Measurements from ENCODE around the gene PSMC3. TPM values are rescaled to one million over a fixed set of nuclear protein-coding genes. Genes with fewer than 3 reads are reported as not detected.
A peak's percentile ranks its signal among the peaks of the same experiment; 100 is the strongest.

Gene PSMC3
- total RNA-seq, 1 experiment from 2014 or later = 162 TPM

DNA sequence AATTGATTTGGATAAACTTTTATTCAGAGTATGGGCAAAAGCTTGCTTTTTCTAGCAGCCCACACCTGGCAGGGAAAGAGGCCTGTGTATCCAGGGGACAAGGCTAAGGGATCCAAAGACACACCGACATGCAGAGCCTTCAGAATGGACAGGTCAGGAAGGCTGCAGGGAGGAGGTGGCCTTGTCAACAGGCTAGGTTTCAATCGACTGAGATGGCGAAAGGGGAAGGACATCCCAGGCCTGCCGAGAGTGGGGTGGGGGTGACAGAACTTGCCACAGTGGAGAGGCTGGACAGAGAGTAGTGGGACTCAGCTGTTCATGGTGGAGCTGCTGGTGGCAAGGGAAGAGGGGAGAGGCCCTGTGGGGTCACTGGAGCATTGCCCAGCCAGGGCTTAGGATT, 23.1 kb downstream of the PSMC3 start:
- no peak overlapping the region for H3K4me3 Mint-ChIP-seq (ENCODE audit: unreplicated experiment)
- POLR2A ChIA-PET = no interaction called here
- H3K27me3 Mint-ChIP-seq (ENCODE audit: insufficient read depth, unreplicated experiment) = no peaks in the 10 kb centered on the region
- no peaks in the 10 kb centered on the region for H3K9me3 Mint-ChIP-seq (ENCODE audit: unreplicated experiment)
- no TSS peak for BruUV-seq (replicated peaks)
- H3K36me3 Mint-ChIP-seq (ENCODE audit: insufficient read depth, unreplicated experiment) = no peaks in the 10 kb centered on the region
- TF ChIP-seq, protein P1, sequence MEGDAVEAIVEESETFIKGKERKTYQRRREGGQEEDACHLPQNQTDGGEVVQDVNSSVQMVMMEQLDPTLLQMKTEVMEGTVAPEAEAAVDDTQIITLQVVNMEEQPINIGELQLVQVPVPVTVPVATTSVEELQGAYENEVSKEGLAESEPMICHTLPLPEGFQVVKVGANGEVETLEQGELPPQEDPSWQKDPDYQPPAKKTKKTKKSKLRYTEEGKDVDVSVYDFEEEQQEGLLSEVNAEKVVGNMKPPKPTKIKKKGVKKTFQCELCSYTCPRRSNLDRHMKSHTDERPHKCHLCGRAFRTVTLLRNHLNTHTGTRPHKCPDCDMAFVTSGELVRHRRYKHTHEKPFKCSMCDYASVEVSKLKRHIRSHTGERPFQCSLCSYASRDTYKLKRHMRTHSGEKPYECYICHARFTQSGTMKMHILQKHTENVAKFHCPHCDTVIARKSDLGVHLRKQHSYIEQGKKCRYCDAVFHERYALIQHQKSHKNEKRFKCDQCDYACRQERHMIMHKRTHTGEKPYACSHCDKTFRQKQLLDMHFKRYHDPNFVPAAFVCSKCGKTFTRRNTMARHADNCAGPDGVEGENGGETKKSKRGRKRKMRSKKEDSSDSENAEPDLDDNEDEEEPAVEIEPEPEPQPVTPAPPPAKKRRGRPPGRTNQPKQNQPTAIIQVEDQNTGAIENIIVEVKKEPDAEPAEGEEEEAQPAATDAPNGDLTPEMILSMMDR (IDR thresholded peaks at IDR 0.05; ENCODE audit: unreplicated experiment) = no peak
- peaks cover 11% of the 10 kb centered on the region for H3K4me1 Mint-ChIP-seq (ENCODE audit: insufficient read depth, unreplicated experiment)
- no peak for DNase-seq (ENCODE audit: unreplicated experiment)
- intact Hi-C loops (cut with micrococcal nuclease) = no loop called here
- peak overlapping the region; percentile 18 for H3K27ac Mint-ChIP-seq (ENCODE audit: low read depth, unreplicated experiment)
- CTCF ChIA-PET = interaction anchor here (0.7 to 4.0 kb wide), 6 partner anchors 9 to 225 kb away, joined by 3 to 28 read pairs (median 4); no protein-coding TSS in a partner anchor

DNA sequence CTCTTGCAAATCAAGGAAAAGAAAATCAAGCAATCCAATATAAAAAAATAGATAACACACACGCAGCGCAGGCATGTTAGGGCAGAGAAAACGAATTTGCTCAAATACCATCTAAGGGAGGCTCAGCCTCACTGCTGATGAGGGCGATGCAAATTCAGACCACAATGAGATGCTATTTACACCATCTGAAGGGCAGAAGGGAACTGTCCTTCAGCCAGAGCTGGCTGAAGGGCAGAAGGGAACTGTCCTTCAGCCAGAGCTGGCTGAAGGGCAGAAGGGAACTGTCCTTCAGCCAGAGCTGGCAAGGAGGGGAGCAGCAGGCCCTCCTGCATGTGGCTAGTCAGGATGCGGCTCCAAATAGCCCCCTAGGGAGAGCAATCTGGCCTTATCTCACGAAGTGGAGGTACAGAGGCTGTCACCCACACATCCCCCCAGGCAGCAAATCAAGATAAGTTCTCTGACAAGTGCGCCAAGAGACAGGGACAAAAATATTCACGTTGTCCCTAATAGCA, 25.4 kb downstream of the PSMC3 start:
- no TSS peak for BruUV-seq (replicated peaks)
- POLR2A ChIA-PET = no interaction called here
- H3K27ac Mint-ChIP-seq (ENCODE audit: low read depth, unreplicated experiment) = no peak overlapping the region

DNA sequence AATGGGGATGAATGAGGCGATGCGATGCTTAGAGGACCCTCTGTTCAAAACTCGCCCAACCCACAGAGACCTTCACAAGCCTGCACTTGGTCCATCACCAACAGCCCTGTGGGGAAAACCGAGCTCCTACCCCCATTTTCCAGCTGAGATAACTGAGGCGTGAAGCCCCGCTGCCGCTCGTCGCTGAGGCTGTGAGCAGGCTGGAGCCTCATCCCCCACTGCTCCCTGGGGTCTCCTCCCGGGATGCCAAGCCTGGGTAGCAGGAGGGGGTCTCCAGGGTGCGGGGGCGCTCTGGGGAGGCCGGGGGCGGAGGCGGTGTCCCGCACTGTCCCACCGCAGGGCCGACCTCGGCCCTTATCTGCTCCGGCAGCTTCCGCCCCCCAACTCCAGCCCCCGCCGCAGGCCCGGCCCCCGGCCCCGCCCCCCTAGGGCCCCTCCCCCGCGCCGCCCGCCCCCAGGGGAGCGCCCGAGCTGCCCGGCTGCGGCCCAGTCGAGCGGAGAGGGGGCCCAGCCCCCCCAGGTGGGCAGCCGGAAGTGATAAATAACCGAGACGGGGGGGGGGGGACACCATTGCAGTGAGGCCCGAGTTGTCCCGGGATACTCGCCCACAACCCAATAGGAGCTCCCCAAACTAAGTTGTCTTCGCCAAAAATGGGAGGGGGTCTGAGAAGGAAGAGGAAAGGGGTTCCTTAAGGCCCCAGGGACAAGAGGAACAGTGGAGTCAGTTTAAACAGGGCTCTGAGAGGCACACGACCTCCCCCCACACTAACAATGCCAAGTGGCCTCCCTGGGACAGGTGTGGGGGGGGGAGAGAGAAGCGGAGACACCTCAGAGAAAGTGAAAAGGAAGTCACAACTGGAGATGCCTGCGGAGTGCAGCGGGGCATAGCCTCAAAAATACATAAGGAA, 26.1 kb downstream of the PSMC3 start:
- no peak overlapping the region for H3K27ac Mint-ChIP-seq (ENCODE audit: low read depth, unreplicated experiment)
- ChIA-PET POLR2A (no interaction called here), CTCF (interaction anchor here (0.5 to 3.0 kb wide), 6 partner anchors 27 to 695 kb away, joined by 3 to 21 read pairs (median 4); partner anchors contain the start of gene NR1H3)
- TF ChIP-seq, protein P1 (IDR thresholded peaks at IDR 0.05; ENCODE audit: unreplicated experiment) = no peak
- no peaks in the 10 kb centered on the region for H3K36me3 Mint-ChIP-seq (ENCODE audit: insufficient read depth, unreplicated experiment)
- no peak for DNase-seq (ENCODE audit: unreplicated experiment)
- BruUV-seq (replicated peaks) = no TSS peak
- no peaks in the 10 kb centered on the region for H3K27me3 Mint-ChIP-seq (ENCODE audit: insufficient read depth, unreplicated experiment)
- intact Hi-C loops (cut with micrococcal nuclease) = no loop called here
- H3K4me3 Mint-ChIP-seq (ENCODE audit: unreplicated experiment) = no peak overlapping the region
- no peaks in the 10 kb centered on the region for H3K4me1 Mint-ChIP-seq (ENCODE audit: insufficient read depth, unreplicated experiment)
- H3K9me3 Mint-ChIP-seq (ENCODE audit: unreplicated experiment) = no peaks in the 10 kb centered on the region

More for the DNA sequence above, 25.4 kb downstream of the PSMC3 start:
- Mint-ChIP-seq H3K36me3 (ENCODE audit: insufficient read depth, unreplicated experiment) (no peaks in the 10 kb centered on the region), H3K4me3 (ENCODE audit: unreplicated experiment) (no peak overlapping the region), H3K9me3 (ENCODE audit: unreplicated experiment) (no peaks in the 10 kb centered on the region), H3K27me3 (ENCODE audit: insufficient read depth, unreplicated experiment) (no peaks in the 10 kb centered on the region), H3K4me1 (ENCODE audit: insufficient read depth, unreplicated experiment) (no peaks in the 10 kb centered on the region)
- CTCF ChIA-PET = interaction anchor here (0.5 to 1.7 kb wide), 3 partner anchors 29 to 694 kb away, joined by 4 to 5 read pairs (median 4); no protein-coding TSS in a partner anchor
- no peak for DNase-seq (ENCODE audit: unreplicated experiment)
- TF ChIP-seq, protein P1 (IDR thresholded peaks at IDR 0.05; ENCODE audit: unreplicated experiment) = no peak
- intact Hi-C loops (cut with micrococcal nuclease) = no loop called here

DNA sequence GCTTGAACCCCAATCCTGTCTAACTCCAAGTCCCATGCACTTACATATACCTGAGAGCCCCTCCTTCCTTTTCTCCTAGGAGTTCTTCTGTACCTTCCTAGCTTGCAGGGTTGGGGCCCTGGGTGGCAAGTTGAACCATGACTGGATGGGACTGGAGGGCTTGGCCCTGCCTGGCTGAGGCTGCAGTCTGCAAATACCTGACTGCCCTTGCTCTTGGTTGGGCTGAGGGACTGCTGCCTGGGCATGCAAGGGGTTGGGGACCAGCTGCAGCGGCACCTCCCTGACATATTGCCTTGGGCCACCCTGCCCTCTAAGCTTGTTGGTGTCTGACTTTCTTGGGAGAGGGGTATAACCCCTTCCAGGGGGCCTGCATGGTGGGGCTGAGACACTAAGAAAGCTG, 27.7 kb downstream of the PSMC3 start:
- no peaks in the 10 kb centered on the region for H3K27me3 Mint-ChIP-seq (ENCODE audit: insufficient read depth, unreplicated experiment)
- H3K27ac Mint-ChIP-seq (ENCODE audit: low read depth, unreplicated experiment) = no peak overlapping the region
- TF ChIP-seq, protein P1 (IDR thresholded peaks at IDR 0.05; ENCODE audit: unreplicated experiment) = no peak
- CTCF ChIA-PET = interaction anchor here (0.6 to 3.0 kb wide), 3 partner anchors 11 to 25 kb away, joined by 3 to 21 read pairs (median 8); no protein-coding TSS in a partner anchor
- H3K4me1 Mint-ChIP-seq (ENCODE audit: insufficient read depth, unreplicated experiment) = no peaks in the 10 kb centered on the region
- POLR2A ChIA-PET = no interaction called here
- H3K9me3 Mint-ChIP-seq (ENCODE audit: unreplicated experiment) = no peaks in the 10 kb centered on the region
- no TSS peak for BruUV-seq (replicated peaks)
- DNase-seq (ENCODE audit: unreplicated experiment) = no peak
- no peaks in the 10 kb centered on the region for H3K36me3 Mint-ChIP-seq (ENCODE audit: insufficient read depth, unreplicated experiment)
- no peak overlapping the region for H3K4me3 Mint-ChIP-seq (ENCODE audit: unreplicated experiment)
- intact Hi-C loops (cut with micrococcal nuclease) = no loop called here

Measured in MCF 10A (cell line).